Measurements from ENCODE around the gene CLCN7.

- TF ChIP-seq CTCF (conservative IDR thresholded peaks at IDR 0.05; ENCODE audit: low read depth, low read length), result no peak
- no peak for TF ChIP-seq MXI1 (IDR thresholded peaks at IDR 0.05; ENCODE audit: borderline replicate concordance, low read depth, low read length)
- peak; percentile 42; the same call in 1 of the 2 replicates for TF ChIP-seq CEBPB (IDR thresholded peaks at IDR 0.05; ENCODE audit: low read depth, low read length)
- TF ChIP-seq NFE2L2 (IDR thresholded peaks at IDR 0.05; ENCODE audit: low read depth, low read length), result no peak
- no peak for TF ChIP-seq ELK1 (IDR thresholded peaks at IDR 0.05; ENCODE audit: borderline replicate concordance, low read depth, low read length)
- no peak for TF ChIP-seq RCOR1 (IDR thresholded peaks at IDR 0.05; ENCODE audit: insufficient replicate concordance, low read length)
- TF ChIP-seq RAD21 (IDR thresholded peaks at IDR 0.05; ENCODE audit: low read length), result no peak
- no peak for TF ChIP-seq USF2 (IDR thresholded peaks at IDR 0.05; ENCODE audit: low read depth, low read length)
- TF ChIP-seq POLR2A (IDR thresholded peaks at IDR 0.05; ENCODE audit: low read depth, low read length), result no peak
- TF ChIP-seq SMC3 (IDR thresholded peaks at IDR 0.05; ENCODE audit: low read depth, low read length), result no peak
- TF ChIP-seq FOS (IDR thresholded peaks at IDR 0.05; ENCODE audit: low read depth, low read length), result no peak
- TF ChIP-seq MAZ (IDR thresholded peaks at IDR 0.05; ENCODE audit: borderline replicate concordance, low read depth, low read length), result no peak
- TF ChIP-seq BHLHE40 (IDR thresholded peaks at IDR 0.05; ENCODE audit: low read depth, low read length), result no peak
- no peak for TF ChIP-seq MAFK (IDR thresholded peaks at IDR 0.05; ENCODE audit: low read depth, low read length)
Measured at GRCh38 chr16:1458336-1458976, 16.4 kb downstream of the CLCN7 start.

Data from IMR-90 (cell line).